SK-N-SH (cell line): ENCODE data around the gene C5orf58. TPM values are rescaled to one million over a fixed set of nuclear protein-coding genes. Genes with fewer than 3 reads are reported as not detected.

Experiments used
- CTCF ChIA-PET: fragments of 300-600, 350-600 bp; formaldehyde crosslinking; extraction: SDS; loops from one replicate; lab custom pipeline; 2021; lab: Yijun Ruan, JAX
- POLR2A ChIA-PET: fragments of 350-600 bp; sonication (Branson Sonifier 250); formaldehyde crosslinking; extraction: SDS; loops from one replicate; lab custom pipeline; 2020; ENCODE audit warnings: antibody characterized with exemption, inconsistent platforms; lab: Yijun Ruan, JAX
- DNase-seq: peaks from one replicate; pipeline ENCODE4 v3.0.0; 2012
- H2AFZ ChIP-seq: fragments of 200-600 bp; sonication (generic); 2 replicates; pipeline ENCODE4 v1.8.1; 2016; ENCODE audit warnings: antibody characterized with exemption, mild to moderate bottlenecking, low read depth
- H3F3A ChIP-seq: fragments of 200-600 bp; sonication (generic); replicated peaks from 2 replicates; pipeline ENCODE3; 2016; ENCODE audit warnings: antibody characterized with exemption, mild to moderate bottlenecking; ENCODE audit not compliant: insufficient read depth
- H3K27ac ChIP-seq, 2 experiments: fragments of 200-500 bp in 1 of 2; fragments of 200-600 bp in 1 of 2; sonication (Bioruptor generic) in 1 of 2; sonication (generic), shearing (Covaris generic) in 1 of 2; 2 replicates each; pipeline versions ENCODE4 v1.5.1 to v1.6.1; 2014 to 2016; ENCODE audit warnings: low read depth in 2 of 2, inconsistent platforms in 1 of 2, low read length in 1 of 2, mild to moderate bottlenecking in 1 of 2, mixed read lengths in 1 of 2
- H3K27me3 ChIP-seq: fragments of 200-600 bp; sonication (generic), shearing (Covaris generic); 2 replicates; pipeline ENCODE4 v1.6.1; 2016; ENCODE audit warnings: mixed run types; ENCODE audit not compliant: insufficient read depth
- H3K36me3 ChIP-seq, 2 experiments: fragments of 200-500 bp in 1 of 2; fragments of 200-600 bp in 1 of 2; sonication (Bioruptor generic) in 1 of 2; sonication (generic) in 1 of 2; replicated peaks in 1 of 2; 2 replicates each; pipeline versions ENCODE3 to v1.5.1; 2014 to 2016; ENCODE audit warnings: low read length in 1 of 2, mild to moderate bottlenecking in 1 of 2; ENCODE audit not compliant: insufficient read depth in 2 of 2, control insufficient read depth in 1 of 2
- H3K4me1 ChIP-seq, 2 experiments: fragments of 200-500 bp in 1 of 2; fragments of 200-600 bp in 1 of 2; sonication (Bioruptor generic) in 1 of 2; sonication (generic), shearing (Covaris generic) in 1 of 2; 2 replicates each; pipeline versions ENCODE4 v1.5.1 to v1.6.1; 2014 to 2016; ENCODE audit warnings: low read depth in 1 of 2, low read length in 1 of 2, mixed run types in 1 of 2; ENCODE audit not compliant: insufficient read depth in 2 of 2, control insufficient read depth in 1 of 2
- H3K4me2 ChIP-seq: fragments of 200-600 bp; sonication (generic), shearing (Covaris generic); 2 replicates; pipeline ENCODE4 v1.6.1; 2017; ENCODE audit warnings: mixed run types
- H3K4me3 ChIP-seq, 2 experiments: fragments of 200-500 bp in 1 of 2; fragments of 200-600 bp in 1 of 2; sonication (Bioruptor generic) in 1 of 2; sonication (generic), shearing (Covaris generic) in 1 of 2; 2 replicates each; pipeline versions ENCODE4 v1.5.1 to v1.8.1; 2014 to 2016; ENCODE audit warnings: low read depth in 2 of 2, inconsistent platforms in 1 of 2, low read length in 1 of 2, mild to moderate bottlenecking in 1 of 2, mixed read lengths in 1 of 2, moderate library complexity in 1 of 2
- H3K79me2 ChIP-seq: fragments of 200-600 bp; sonication (generic); 2 replicates; pipeline ENCODE4 v1.8.1; 2017; ENCODE audit warnings: mild to moderate bottlenecking; ENCODE audit not compliant: insufficient read depth
- H3K9ac ChIP-seq: fragments of 200-600 bp; sonication (generic); 2 replicates; pipeline ENCODE4 v1.6.1; 2017; ENCODE audit warnings: mixed run types
- H3K9me2 ChIP-seq: fragments of 200-600 bp; sonication (generic); 2 replicates; pipeline ENCODE4 v1.6.1; 2017; ENCODE audit warnings: mixed run types
- H3K9me3 ChIP-seq: fragments of 200-600 bp; sonication (generic); 2 replicates; pipeline ENCODE4 v1.6.1; 2017; ENCODE audit warnings: mixed run types, mild to moderate bottlenecking, moderate library complexity
- H4K20me1 ChIP-seq: fragments of 200-600 bp; sonication (generic); 2 replicates; pipeline ENCODE4 v1.6.1; 2017; ENCODE audit warnings: mild to moderate bottlenecking, mixed run types; ENCODE audit not compliant: insufficient read depth
- CHD2 ChIP-seq: fragments of 150-350 bp; IDR thresholded peaks from 2 replicates; pipeline ENCODE4 v1.6.1; 2018; ENCODE audit warnings: low read length; ENCODE audit not compliant: partially characterized antibody
- ELF1 ChIP-seq: IDR thresholded peaks from 2 replicates; pipeline ENCODE4 v1.4.0; 2012
- EZH2phosphoT487 ChIP-seq: fragments of 200-600 bp; sonication (generic); IDR thresholded peaks from 2 replicates; pipeline ENCODE4 v1.6.1; 2017; ENCODE audit warnings: low read depth, mixed run types, mild to moderate bottlenecking, antibody characterized with exemption, moderate library complexity, borderline replicate concordance
- GABPA ChIP-seq: IDR thresholded peaks from 2 replicates; pipeline ENCODE4 v1.4.0; 2012; ENCODE audit warnings: low read depth, mild to moderate bottlenecking
- JUND ChIP-seq: IDR thresholded peaks from 2 replicates; pipeline ENCODE4 v1.4.0; 2012
- POLR2AphosphoS5 ChIP-seq: IDR thresholded peaks from 2 replicates; pipeline ENCODE4 v1.6.1; 2012; ENCODE audit warnings: low read depth, low read length
- RCOR1 ChIP-seq: fragments of 150-350 bp; IDR thresholded peaks from 2 replicates; pipeline ENCODE4 v1.6.1; 2017; ENCODE audit warnings: antibody characterized with exemption, low read length
- RFX5 ChIP-seq: IDR thresholded peaks from 2 replicates; pipeline ENCODE4 v1.6.1; 2012; ENCODE audit warnings: mild to moderate bottlenecking, improper control_type of control experiment, low read length
- SMC3 ChIP-seq: IDR thresholded peaks from 2 replicates; pipeline ENCODE4 v1.6.1; 2012; ENCODE audit warnings: low read depth, low read length, improper control_type of control experiment
- TCF12 ChIP-seq: IDR thresholded peaks from 2 replicates; pipeline ENCODE4 v1.4.0; 2012
- TEAD4 ChIP-seq: IDR thresholded peaks from 2 replicates; pipeline ENCODE4 v1.4.0; 2012; ENCODE audit warnings: mild to moderate bottlenecking, borderline replicate concordance; ENCODE audit not compliant: insufficient read depth
- USF1 ChIP-seq: IDR thresholded peaks from 2 replicates; pipeline ENCODE4 v1.4.0; 2012; ENCODE audit warnings: low read depth, borderline replicate concordance
- YY1 ChIP-seq: IDR thresholded peaks from 2 replicates; pipeline ENCODE4 v1.4.0; 2012; ENCODE audit warnings: low read depth, mild to moderate bottlenecking
- ZBTB33 ChIP-seq: IDR thresholded peaks from 2 replicates; pipeline ENCODE4 v1.4.0; 2012; ENCODE audit warnings: low read depth, borderline replicate concordance
- WGBS: methylation state at CpG from one replicate; pipeline ENCODE4 v1.1.6; 2017; ENCODE audit warnings: low lambda C conversion rate; 5-methylcytosine and 5-hydroxymethylcytosine counted together
- polyA plus RNA-seq, 3 experiments: library from polyadenylated mRNA; depleted of rRNA; stranded (reverse); fragments of >200 nt; gene quantifications; 2 replicates each; pipeline ENCODE4 v1.2.3, GENCODE V29; 2012
- TF ChIP-seq, protein P1 (sequence below): fragments of 200-600 bp; sonication (generic); IDR thresholded peaks from 2 replicates; pipeline ENCODE4 v1.6.1; 2017; ENCODE audit warnings: antibody characterized with exemption, mild to moderate bottlenecking, moderate library complexity
- TF ChIP-seq, protein P2 (sequence below): IDR thresholded peaks from 2 replicates; pipeline ENCODE4; 2012
- TF ChIP-seq, protein P3 (sequence below): fragments of 150-350 bp; IDR thresholded peaks from 2 replicates; pipeline ENCODE4 v1.6.1; 2017; ENCODE audit warnings: antibody characterized with exemption, low read length, low read depth, borderline replicate concordance

The C5orf58 gene
- polyA plus RNA-seq, 1 of the 3 experiments (the other 2 are of a cell fraction): not detected

- no peaks in the 10 kb centered on the region for H3K9me2 ChIP-seq
- H3K79me2 ChIP-seq: no peaks in the 10 kb centered on the region
- H3K4me1 ChIP-seq: peaks cover 0 to 11% of the 10 kb centered on the region in 2 experiments; a peak in 1 of 4 replicates
- TF ChIP-seq GABPA (no peak), CHD2 (no peak), RFX5 (no peak), EZH2phosphoT487 (no peak), ELF1 (no peak), TCF12 (no peak), USF1 (no peak)
- TF ChIP-seq, protein P1, sequence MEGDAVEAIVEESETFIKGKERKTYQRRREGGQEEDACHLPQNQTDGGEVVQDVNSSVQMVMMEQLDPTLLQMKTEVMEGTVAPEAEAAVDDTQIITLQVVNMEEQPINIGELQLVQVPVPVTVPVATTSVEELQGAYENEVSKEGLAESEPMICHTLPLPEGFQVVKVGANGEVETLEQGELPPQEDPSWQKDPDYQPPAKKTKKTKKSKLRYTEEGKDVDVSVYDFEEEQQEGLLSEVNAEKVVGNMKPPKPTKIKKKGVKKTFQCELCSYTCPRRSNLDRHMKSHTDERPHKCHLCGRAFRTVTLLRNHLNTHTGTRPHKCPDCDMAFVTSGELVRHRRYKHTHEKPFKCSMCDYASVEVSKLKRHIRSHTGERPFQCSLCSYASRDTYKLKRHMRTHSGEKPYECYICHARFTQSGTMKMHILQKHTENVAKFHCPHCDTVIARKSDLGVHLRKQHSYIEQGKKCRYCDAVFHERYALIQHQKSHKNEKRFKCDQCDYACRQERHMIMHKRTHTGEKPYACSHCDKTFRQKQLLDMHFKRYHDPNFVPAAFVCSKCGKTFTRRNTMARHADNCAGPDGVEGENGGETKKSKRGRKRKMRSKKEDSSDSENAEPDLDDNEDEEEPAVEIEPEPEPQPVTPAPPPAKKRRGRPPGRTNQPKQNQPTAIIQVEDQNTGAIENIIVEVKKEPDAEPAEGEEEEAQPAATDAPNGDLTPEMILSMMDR: no peak
- TF ChIP-seq, protein P2, sequence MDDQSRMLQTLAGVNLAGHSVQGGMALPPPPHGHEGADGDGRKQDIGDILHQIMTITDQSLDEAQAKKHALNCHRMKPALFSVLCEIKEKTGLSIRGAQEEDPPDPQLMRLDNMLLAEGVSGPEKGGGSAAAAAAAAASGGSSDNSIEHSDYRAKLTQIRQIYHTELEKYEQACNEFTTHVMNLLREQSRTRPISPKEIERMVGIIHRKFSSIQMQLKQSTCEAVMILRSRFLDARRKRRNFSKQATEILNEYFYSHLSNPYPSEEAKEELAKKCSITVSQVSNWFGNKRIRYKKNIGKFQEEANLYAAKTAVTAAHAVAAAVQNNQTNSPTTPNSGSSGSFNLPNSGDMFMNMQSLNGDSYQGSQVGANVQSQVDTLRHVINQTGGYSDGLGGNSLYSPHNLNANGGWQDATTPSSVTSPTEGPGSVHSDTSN: no peak
- H2AFZ ChIP-seq: no peak overlapping the region
- DNase-seq: no peak
- H3K9me3 ChIP-seq: 0 out of 2 replicates have a peak, but pooled peaks cover under 1% of the 10 kb centered on the region
- CTCF ChIA-PET: interaction anchor here (1.2 to 6.7 kb wide), 4 partner anchors 13 to 142 kb away, joined by 3 to 30 read pairs (median 4); no protein-coding TSS in a partner anchor
- H3K27me3 ChIP-seq: no peaks in the 10 kb centered on the region
- no peaks in the 10 kb centered on the region for H4K20me1 ChIP-seq
- 54% methylated on average over 7 of the region's 9 CpGs for WGBS
- POLR2A ChIA-PET: no interaction called here
- H3K4me2 ChIP-seq: no peak overlapping the region
- no peak overlapping the region for H3K9ac ChIP-seq
- H3K27ac ChIP-seq: no peak overlapping the region
- no peaks in the 10 kb centered on the region for H3F3A ChIP-seq
- H3K36me3 ChIP-seq: no peaks in the 10 kb centered on the region
- H3K4me3 ChIP-seq: no peak overlapping the region
These were observed 46.0 kb downstream of the C5orf58 start for GRCh38 chr5:170278611-170279458.

- no peaks in the 10 kb centered on the region for H4K20me1 ChIP-seq
- ChIA-PET POLR2A (no interaction called here), CTCF (interaction anchor here (1.2 to 6.7 kb wide), 4 partner anchors 13 to 142 kb away, joined by 3 to 30 read pairs (median 4); no protein-coding TSS in a partner anchor)
- no peak overlapping the region for H3K27ac ChIP-seq
- H3K27me3 ChIP-seq: no peaks in the 10 kb centered on the region
- DNase-seq: no peak
- H3K9ac ChIP-seq: no peak overlapping the region
- no peaks in the 10 kb centered on the region for H3F3A ChIP-seq
- no peaks in the 10 kb centered on the region for H3K36me3 ChIP-seq
- WGBS: 76% methylated on average over 4 of the region's 4 CpGs
- H3K4me2 ChIP-seq: no peak overlapping the region
- H2AFZ ChIP-seq: no peak overlapping the region
- H3K9me3 ChIP-seq: 0 out of 2 replicates have a peak, but pooled peaks cover 4% of the 10 kb centered on the region
- no peaks in the 10 kb centered on the region for H3K79me2 ChIP-seq
- H3K4me3 ChIP-seq: no peak overlapping the region
- no peaks in the 10 kb centered on the region for H3K9me2 ChIP-seq
- peaks cover 0 to 8% of the 10 kb centered on the region in 2 experiments; a peak in 1 of 4 replicates for H3K4me1 ChIP-seq
- TF ChIP-seq, protein P3, sequence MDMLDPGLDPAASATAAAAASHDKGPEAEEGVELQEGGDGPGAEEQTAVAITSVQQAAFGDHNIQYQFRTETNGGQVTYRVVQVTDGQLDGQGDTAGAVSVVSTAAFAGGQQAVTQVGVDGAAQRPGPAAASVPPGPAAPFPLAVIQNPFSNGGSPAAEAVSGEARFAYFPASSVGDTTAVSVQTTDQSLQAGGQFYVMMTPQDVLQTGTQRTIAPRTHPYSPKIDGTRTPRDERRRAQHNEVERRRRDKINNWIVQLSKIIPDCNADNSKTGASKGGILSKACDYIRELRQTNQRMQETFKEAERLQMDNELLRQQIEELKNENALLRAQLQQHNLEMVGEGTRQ: no peak
- TF ChIP-seq, protein P2: no peak
- TF ChIP-seq SMC3: no peak
- no peak for TF ChIP-seq YY1
- no peak for TF ChIP-seq JUND
- TF ChIP-seq RCOR1: no peak
- TF ChIP-seq ZBTB33: no peak
- no peak for TF ChIP-seq RFX5
- no peak for TF ChIP-seq TEAD4
- no peak for TF ChIP-seq EZH2phosphoT487
- TF ChIP-seq POLR2AphosphoS5: no peak
- TF ChIP-seq, all 33 proteins: peak for 0
These were observed 46.7 kb downstream of the C5orf58 start for GRCh38 chr5:170279459-170279817.
